NCI-H2171 (cell line): ENCODE results near the gene DUSP9.

Experiments
- DNase-seq: peaks from one replicate; lab custom pipeline; 2025; lab: John Stamatoyannopoulos, UW

The DUSP9 gene

DNA sequence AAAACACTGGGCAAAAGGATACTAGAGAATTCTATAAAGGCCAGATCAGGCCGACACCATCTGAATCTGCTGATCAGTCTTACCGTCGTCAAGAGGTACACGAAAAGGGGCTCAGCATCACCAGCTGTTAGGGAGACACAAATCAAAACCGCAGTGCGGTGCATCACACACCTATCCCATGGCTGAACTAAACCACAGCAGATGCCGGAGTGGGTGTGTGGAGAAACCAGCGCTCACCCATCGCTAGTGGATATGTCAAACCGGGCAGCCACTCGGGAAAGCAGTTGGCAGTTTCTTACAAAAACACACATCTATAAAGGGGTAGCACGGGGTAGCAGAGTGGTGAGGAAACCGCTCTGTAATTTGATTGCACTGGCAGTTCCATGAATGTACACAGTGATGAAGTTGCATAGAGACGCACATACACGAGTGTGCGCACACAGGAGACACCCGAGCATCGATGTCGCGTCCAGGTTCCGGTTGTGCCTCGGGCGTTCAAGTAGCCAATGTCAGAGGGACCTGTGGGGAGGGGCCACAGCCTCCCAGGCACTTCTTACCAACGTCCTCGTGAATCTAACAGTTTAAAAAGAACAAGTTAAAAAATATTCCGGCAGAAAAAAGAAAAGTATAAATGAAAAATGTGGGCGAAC, 24.9 kb upstream of the DUSP9 start:
- DNase-seq, result no peak

DNA sequence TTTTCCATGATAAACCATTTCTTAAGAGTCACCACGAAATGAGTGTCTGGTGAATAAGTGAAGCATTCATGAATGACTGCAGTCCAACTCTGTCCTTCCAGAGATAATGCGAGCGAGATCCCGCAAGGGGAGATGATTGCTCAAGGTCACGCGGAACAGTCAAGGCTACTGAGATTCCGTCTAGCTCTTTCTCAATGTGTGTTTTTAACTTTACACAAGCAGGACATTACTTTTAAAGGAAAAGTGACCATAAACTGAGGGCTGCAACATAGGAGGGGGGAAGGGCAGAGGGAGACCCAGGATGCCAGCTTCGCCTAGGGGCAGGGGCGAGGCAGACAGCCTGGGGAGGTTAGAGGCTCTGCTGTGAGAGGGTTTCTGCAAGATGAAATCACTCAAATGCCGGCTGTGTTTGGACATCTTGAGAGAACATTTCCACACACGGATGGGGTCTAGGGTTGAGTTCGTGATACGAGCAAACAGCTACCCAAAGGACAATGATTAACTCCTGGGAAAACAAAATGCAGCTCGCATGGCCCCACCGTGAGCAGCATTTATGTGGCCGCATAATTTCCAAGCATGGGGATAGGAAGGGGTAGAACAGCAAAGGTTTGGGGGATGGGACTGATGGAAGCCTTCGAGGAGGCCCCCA, 24.2 kb upstream of the DUSP9 start:
- no peak for DNase-seq

DNA sequence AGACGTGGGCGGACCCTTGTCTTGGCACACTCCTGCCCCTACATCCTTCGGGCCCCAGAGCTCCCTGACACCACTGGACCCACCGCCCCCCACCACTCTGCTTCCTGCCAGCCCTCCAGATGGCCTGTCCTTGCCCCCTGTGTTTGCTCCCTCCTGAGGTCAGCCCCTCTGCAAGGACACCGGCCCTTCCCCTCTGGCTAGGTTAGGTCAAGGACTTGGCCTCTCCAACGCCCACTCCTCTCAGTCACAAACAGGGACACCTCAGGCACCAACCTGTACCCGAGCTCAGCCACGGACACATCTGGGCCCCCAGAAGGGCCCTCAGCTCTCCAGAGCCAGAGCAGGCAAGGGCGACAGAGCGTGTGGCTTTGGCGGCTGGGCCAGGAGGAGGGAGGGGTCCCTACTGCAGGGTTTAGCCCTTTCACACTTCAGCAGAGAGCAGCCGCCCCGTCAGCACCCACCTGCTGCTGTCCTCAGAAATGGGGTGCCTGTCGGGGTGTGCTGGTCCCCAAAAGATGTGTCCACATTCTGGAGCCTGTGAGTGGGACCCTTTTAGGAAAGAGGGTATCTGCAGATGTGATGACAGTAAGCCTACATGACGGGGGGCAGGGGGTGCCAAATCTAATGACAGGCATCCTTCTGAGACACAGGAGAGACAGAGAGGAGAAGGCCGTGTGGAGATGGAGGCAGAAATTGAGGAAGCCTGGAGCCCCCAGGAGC, 23.5 kb upstream of the DUSP9 start:
- DNase-seq, result no peak

DNA sequence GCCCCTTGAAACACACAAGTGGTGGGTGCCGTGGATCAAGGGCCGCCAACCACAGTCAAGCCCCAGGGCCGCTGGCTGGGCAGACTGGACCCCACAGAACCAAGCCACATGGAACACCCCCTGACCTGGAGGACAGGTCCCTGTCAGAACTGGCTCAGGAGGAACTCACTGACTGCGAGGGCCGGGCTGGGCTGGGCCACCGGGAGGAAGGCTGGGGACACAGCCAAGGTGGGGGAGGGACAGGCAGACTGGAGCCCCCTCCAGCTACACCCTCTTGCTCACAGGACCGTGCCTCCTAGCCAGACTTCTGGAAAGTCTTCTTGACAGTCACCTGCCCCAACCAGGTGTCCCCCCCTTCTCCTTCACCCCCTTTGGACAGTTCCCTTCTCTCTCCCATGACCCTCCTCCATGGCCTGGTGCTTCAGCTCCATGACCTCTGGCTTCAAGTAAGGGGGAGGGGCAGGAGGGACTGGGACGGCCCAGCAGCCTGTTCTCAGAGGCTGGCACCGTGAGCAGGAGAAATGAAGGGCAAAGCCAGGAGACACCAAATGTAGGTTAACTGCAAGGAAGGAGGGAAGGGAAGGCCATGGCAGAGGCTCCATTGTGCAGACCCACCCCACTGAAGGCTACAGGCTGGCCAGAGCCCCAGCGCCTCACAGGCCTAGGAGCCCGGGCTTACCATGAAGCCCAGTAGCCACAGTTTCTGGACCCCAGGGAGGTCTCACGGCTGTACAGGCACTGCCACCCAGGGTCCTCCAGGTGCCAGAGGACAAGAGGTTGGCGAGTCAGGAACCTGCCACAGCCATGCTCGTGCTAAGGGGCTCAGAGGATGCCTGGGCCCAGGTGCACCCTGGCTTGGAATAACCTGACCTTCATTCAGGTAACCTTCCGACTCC, 22.6 kb upstream of the DUSP9 start:
- DNase-seq, result no peak

DNA sequence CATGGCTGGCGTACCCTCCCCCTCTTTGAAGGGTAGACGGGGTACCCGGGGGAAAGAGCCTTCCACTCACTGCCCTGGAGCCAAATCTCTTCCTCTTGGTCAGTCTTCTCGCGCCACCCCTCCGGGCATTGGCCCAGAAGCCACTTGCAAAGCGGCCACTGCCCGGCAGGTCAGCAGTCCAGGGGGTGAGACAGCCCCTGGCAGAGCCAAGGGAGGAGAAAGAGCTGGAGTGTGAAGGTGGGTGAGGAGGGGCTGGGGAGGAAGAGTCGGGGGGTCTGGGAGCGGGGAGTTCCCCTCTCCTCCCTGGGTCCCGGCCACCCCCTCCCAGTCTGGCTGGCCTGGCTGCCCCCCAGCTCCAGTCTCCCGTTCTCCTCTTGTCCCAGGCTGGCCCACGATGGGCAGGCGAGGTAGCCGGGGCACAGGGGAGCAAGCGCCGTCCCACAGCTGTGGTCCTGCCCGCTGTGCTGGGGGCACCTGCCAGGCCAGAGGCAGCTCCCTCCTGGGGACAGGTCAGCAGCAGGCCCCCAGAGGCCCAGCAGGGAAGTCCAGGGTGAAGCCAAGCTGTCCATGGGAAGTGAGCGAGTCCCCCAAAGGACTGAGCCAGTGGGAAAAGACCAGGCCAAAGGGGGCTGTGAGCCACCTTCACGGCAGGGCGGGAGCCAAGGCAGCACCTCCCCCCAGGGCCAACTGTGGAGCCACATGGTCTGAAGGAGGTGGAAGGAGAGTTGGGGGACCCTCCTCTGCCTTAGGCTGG, 21.6 kb upstream of the DUSP9 start:
- DNase-seq, result no peak

DNA sequence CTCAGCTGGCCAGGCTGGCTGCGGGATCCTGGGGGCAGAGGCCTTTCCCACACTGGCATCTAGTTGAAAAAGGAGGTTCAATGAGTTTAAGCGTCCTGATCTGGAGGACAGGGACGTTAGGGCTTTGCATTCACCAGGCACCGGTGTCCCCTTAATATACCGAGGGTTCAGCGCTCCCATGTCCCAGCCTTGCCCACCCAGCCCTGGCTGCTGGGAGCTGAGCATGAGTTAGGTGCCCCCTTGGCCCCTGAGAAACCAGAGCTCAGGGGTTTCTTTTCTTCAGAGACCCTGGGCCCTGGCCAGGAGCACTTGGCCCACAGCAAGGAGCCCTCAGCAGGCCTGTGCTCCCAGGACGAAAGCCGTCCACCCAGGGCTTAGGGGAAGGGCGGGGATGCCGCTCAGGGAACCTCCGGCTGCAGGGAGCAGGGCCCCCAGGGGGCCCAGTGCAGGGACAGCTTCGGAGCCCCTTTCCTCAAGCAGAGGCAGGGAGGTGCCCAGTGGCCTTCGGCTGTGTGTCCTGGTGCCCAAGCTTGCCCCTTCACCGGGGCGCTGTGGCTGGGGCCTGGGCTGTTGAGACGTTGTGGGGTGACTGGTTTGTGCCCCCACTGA, 20.9 kb upstream of the DUSP9 start:
- no peak for DNase-seq

DNA sequence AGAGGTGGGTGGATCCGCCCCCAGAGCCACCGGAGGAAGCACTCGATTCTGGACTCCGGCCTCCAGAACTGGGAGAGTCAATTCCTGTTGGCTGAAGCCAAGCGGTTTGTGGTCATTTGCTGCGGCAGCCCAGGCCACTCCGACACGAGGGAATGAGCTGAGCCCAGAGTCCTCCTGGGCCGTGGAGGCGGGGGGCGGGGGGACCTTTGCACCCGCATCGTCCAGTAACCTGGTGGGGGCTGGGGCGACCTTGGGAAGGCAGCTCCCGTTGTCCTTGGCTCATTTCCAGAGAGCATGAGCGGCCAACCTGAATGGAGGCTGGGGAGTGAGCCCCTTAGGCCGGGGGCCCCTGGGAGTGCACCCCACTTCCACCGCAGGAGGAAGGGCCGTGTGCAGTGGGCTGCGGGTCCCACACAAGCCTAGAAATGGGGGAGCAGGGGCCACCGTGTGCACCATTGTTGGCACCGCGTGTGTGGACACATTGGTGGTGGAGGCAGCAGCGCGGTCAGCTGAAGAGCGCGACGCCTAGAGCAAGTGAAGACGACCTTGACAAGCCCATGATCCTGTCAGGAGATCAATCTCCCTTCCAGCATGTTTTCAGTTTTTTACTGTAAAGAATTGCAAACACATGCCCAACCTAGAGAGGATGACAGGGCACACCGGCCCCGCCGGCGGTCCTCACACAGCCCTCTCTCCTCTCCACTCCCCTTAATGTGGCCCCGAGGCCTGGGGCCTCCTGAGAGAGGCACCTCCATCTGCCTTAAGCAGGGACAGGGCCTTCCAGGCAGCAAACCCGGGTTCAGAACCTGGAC, 19.9 kb upstream of the DUSP9 start:
- DNase-seq, result no peak

DNA sequence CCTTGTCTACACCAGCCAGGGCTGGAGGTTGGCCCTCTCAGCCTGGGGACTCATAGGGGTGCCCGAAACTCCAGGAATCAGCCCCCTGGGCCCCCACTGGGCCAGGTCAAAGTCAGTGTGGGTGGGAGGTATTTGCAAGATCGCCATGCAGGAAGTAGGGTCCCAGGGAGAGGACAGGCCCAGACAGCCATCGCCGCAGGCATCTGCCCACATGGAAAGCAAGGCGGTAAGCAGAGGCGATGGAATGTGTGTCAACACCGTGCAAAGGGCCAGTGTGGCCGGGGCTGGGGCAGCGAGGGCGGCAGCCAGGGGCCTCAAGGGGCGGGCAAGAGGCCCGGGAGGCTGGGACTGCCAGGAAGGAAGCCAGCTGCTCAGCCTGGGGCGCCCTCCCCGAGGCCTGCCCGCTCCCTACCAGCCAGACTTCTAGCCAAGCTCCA, 19.3 kb upstream of the DUSP9 start:
- no peak for DNase-seq

DNA sequence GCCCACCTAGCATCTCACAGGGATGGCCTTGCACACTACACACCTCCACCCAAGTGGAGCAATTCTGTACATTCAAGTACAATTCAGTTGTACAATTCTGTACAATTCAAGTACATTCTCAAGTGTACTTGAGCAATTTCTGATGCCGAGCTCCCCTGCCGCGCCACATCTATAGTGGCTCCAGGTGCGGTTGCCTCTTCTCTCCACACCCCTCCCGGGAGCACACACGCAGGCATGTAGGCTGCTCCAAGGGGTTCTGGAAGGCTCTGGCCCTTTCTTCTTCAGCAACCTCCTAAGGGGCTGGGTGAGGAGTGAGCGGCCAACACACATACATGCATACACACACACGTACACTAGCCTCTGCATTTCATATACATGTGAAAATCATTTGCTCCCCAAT, 18.9 kb upstream of the DUSP9 start:
- no peak for DNase-seq

DNA sequence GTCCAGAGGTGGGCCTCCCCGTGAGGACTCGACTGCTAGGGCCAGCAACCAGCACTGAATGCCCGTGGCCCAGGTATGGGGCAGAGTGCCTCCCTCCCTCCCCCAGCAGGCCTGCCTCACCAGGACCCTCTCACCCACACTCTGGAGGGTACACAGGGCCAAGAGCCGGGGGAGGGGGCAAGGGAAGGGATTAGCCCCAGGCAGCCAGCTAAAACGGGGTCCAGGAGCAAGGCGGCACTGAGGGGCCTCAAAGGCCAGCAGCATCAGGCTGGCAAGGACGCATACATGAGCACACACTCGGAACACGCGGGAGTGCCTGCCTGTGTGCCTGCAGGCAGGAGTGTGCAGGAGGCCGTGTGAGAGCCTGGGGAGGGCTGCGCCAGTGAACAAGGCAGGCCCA, 18.3 kb upstream of the DUSP9 start:
- no peak for DNase-seq

DNA sequence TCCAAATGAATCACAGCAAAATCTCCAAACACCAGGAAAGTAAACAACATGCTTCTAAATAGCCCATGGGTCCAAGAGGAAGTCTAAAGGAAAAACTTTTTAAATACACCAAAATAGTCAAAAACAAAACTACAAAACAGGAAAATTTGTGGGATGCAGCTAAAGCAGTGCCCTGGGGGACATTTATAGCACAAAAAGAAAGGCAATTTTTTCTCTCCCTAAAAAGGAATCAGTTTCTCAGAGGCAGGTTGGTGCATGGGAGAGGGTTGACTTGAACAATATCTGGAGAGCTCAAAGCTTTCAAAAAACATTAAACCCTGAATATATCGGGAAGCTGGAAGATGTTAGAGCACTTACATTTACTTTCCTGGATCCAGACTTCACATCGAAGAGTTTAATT, 15.7 kb upstream of the DUSP9 start:
- no peak for DNase-seq

DNA sequence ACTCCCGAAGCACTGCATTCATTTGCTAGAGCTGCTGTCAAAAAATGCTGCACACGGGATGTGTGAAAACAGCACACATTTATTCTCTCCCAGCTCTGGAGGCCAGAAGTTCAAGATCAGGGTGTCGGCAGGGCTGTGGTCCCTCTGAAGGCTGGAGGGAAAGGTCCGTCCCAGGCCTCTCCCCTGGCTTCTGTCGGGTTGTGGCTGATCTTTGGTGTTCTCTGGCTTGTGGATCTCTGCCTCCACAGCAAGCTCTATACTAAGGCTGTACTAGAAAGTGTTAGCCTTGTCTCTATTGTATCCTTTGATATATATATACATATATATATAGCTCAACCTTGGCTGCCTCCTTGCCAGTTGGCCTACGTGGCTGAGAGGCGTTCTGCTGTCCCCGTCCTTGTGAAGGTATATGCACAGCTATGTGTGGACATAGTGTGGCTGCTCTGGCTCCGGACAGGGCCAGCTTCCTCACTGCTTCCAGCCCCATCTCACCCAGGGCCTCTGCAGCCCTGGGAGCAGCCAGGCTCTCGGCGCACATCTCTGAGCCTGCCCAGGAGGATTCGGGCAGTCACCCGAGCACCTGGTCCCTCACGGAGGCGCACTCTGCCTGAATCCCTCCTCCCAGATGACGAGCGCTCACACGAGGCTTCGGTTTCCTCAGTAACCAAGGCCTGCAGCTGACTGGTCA, 15.0 kb upstream of the DUSP9 start:
- no peak for DNase-seq

DNA sequence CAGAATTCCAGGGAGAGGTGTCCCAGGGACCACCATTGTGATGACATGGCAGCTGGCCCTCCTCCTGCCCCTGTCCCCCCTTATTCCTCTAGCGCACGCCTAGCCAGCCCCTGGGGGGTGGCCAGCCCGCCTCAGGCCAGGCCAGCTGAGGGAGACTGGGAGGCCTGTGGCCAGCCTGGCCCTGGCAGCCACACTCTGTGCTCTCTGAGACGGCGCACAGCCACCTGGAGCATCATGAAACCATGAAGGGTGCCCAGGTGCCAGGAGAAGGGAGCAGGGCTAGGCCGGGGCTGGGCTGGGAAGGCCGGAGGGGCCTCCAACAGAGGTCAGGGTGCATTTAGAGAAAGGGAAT, 14.4 kb upstream of the DUSP9 start:
- DNase-seq, result no peak

DNA sequence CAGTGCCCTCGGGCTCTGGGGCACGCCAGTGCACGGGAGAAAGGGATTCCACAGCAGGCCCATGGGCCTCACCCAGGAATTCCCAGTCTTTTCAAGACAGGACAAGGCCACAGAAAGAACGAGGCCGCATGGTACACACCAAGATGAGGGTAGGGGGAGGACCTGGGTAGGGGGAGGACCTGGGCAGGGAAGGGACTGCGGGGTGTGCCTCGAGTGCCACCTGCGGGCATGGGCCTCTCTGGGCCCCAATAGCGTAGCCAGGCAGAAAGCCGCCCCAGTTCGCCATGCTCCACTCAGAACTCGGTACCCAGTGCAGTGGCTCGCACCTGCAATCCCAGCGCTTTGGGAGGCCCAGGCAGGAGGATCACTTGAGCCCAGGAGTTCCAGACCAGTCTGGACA, 14.0 kb upstream of the DUSP9 start:
- DNase-seq, result no peak

DNA sequence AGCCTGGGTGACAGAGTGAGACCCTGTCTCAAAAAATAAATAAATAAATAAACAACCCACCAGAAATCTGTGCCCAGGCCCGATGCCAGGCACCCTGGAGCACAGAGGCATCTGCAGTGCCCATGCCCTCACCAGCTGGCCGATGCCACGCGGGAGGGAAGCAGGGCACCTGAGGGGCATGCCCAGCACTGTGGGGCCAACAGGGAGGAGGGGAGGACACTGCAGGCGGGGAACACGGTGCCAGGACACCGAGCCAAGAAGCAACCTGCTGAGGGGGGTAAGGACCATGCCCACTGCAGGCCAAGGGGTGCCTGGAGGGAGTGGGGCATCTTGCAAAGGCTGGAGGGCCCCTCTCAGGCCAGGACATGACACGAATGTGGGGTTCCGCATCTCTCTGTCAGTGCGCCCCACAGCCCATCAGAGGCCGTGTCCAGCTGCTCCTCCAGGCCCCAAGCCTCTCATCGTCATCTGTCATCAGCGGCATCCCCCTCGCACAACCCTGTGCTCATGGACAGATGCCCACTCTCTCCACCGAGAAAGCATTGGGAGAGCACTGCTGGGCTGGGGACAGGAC, 13.3 kb upstream of the DUSP9 start:
- DNase-seq, result no peak

DNA sequence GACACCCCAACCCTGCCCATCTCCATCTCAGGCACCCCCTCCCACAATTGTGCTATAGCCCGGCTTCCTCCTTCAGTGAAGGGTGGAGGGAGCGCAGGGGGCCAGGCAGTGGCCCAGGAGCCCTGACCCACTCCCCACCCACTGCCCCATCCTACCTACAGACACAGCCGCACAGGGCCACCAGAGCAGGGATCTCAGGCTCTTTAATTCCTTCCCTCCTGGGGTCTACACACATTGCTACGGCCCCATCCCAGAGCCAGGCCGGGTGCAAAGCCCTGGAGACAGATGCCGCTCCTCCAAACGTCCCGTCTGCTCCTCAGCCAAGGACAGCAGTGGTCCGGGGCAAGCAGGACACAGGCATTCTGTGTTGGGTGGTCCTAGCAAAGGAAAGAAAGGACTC, 12.8 kb upstream of the DUSP9 start:
- DNase-seq, result no peak

DNA sequence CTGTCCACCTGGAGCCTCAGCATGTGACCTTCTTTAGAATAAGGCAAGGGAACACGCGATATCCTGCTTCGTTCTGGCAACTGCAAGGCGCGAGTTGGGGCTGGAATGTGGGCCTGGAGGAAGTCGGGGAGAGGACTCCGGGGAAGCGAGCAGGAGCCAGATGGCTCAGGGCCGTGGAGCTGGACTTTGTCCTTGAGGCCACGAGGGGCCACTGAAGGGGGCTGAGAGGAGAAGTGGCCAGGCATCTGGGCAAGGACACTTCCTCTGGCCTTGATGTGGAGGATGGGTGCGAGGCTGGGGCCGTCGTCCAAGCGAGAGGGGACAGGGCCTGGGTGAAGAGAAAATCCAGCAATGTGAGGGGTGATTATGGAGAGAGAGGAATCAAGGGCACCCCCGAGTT, 12.2 kb upstream of the DUSP9 start:
- DNase-seq, result no peak

DNA sequence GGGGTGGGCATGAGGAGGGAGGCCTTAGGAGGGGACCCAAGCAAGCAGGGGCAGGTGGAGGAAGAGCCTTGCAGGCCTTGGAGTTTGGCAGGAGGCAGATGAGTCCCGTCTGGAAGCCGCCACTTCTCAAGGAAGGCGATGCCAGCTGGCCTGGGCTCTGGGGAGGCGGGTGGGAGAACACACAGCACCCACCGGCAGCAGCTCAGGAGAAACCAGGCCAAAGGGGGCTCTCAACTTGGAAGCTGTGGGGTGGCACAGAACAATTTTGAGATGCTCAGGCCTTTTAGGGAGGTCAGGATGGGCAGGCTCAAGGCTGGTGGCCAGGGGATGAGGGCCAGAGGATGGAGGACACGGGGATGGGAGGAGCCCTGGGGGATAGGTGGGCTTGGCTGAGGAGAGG, 11.6 kb upstream of the DUSP9 start:
- no peak for DNase-seq
